ENCODE results near the gene HOOK1.

Gene HOOK1

GRCh38 chr1:59814901-59815825 is at the start of gene HOOK1:
HOOK1 (plus strand) TSS chr1:59814949; CDS start chr1:59815118, 169 bp downstream.
- no peak for DNase-seq

- no peak for DNase-seq
These were observed 49.6 kb upstream of the HOOK1 start for GRCh38 chr1:59765011-59765730.

GRCh38 chr1:59766227-59766855 is 48.4 kb upstream of the HOOK1 start:
- no peak for DNase-seq

DNA sequence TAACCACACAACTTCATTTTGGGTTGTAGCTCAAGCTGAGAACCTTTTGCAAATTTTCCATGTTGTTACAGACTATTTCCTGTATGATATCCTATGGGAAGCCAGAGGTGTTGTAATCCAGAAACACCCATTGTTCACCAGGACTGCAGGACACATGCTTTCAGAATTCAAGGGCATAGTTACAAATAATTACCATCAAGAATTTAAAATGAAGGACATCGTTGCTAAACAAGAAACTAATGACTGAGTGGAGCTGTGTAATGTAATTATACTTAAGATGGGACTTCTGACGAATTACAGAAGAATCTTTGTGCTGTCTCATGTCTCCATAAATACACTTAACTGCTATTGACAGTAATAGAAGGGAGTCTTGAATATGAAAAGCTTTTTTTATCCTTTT is 47.6 kb upstream of the HOOK1 start:
- DNase-seq = no peak

GRCh38 chr1:59768792-59769735 is 45.7 kb upstream of the HOOK1 start:
- no peak for DNase-seq

- DNase-seq = no peak
These were observed 45.0 kb upstream of the HOOK1 start for GRCh38 chr1:59769736-59770095.

DNA sequence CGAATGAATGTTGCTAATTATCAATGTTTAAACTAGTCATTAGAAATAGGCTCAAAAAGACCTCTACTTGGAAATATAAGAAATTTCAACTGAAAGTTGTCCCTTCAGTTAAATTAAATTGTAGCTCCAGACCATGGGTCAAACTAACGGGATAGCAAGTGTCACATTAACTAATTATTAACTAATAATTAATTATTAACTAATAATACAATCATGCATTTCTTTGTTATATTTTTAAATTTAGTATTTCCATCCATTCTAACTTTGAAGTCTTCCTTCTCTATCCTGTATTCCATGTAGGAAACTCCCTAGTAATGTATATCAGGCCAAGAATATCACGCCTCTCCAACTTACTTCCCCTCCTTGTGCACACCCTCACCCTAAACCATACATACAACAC is 43.4 kb upstream of the HOOK1 start:
- no peak for DNase-seq

- no peak for DNase-seq
These were observed 39.3 kb upstream of the HOOK1 start for GRCh38 chr1:59775480-59775879.

DNA sequence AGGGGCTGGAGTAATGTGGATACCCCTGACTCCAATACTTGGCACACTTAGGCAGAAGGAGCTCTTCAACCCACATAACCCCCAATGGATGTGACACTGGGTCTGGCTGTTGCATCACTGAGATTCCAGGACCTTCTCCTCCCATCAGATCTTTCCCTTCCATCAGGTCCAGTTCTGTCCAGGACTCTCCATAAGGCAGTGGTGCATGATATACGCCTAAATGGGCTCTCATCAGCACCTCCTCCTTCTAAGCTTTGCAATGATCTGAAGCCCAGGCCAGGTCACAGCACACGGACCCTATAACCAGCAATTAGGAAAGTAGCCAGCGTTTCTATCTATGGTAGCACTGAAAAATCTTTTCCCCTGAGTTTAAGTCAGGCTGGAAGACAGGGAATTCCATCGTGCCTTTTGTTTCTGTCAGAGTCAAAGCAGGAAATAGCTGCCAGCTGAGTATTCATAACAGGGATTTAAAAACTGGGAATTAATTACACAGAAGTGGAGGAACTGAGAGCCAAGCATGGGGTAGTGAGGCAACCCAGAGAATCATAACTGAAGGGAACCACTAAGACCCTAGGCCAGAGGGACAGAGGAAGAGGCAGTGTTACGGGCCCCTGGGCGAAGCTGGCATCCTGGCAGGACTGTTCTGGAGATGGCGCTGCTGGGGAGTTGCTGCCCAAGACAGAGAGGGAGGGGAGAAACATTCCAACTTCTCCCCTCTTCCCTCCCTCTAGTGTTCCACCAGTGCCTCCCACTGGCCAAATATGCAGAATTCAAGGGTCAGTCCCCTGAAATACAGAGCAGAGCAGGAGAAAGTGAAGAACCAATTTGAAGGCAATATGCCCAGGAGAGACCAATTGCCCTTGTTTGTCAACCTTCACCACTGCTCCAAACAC is 37.5 kb upstream of the HOOK1 start:
- DNase-seq = no peak

DNA sequence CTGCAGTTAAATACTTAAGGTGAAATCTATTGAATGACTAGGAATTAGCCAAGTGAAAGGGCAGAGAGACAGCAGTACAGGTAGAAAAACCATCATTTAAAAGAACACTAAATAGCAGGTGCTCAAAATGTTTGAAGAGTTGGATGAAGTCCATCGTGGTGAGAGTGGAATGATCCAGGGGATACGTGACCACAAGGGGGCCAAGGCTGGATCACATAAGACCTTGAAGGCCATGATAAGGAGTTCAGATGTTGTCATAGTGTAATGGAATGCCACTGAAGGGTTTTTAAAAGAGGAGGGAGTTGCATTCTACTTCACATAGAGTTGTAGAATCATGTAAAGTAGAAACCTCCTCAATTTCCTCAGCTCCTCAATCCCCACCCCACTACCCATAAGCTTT is 34.8 kb upstream of the HOOK1 start:
- no peak for DNase-seq

GRCh38 chr1:59788825-59789224 is 25.9 kb upstream of the HOOK1 start:
- DNase-seq = no peak

DNA sequence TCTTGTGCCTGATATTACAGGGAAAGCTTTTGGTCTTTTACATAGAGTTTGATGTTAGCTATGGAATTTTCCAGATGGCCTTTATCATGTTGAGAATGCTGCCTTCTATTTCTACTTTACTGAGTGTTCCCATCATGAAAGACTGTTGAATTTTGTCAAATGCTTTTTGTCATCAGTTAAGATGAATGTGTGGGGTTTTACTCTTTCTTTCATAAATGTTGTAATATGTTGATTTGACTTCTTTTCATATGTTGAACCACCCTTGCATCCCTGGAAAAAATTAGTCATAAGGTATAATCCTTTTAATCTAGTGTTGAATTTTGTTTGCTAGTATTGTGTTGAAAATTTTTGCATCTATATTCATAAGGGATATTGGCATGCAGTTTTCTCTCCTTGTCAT is 16.1 kb upstream of the HOOK1 start:
- no peak for DNase-seq

GRCh38 chr1:59803458-59804038 is 11.2 kb upstream of the HOOK1 start:
- DNase-seq = no peak

- no peak for DNase-seq
These were observed 10.4 kb upstream of the HOOK1 start for GRCh38 chr1:59804301-59804700.

DNA sequence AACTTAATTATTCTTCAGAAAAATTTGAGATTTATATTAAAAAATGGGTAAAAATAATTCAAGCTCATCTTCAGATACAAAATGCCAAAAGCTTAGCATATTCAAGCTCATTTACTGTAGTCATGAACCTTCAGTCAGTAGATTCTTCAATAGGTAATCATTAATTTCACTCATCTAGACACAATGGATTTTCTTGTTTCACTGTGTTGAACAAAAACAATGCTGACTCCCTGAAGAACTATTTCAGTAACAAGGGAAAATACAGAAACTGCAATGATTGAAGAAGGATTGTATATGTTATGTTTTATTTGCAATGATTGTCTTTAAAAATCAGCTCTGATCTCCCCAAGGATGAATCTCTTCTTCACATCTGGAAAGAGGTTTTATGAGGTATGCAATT is 9.2 kb upstream of the HOOK1 start:
- DNase-seq = no peak

GRCh38 chr1:59814180-59814900 is 409 bp upstream of the HOOK1 start:
- no peak for DNase-seq

- DNase-seq = no peak
These were observed 1.1 kb downstream of the HOOK1 start for GRCh38 chr1:59815892-59816291.

- DNase-seq = no peak
These were observed 1.6 kb downstream of the HOOK1 start for GRCh38 chr1:59816318-59816878.

DNA sequence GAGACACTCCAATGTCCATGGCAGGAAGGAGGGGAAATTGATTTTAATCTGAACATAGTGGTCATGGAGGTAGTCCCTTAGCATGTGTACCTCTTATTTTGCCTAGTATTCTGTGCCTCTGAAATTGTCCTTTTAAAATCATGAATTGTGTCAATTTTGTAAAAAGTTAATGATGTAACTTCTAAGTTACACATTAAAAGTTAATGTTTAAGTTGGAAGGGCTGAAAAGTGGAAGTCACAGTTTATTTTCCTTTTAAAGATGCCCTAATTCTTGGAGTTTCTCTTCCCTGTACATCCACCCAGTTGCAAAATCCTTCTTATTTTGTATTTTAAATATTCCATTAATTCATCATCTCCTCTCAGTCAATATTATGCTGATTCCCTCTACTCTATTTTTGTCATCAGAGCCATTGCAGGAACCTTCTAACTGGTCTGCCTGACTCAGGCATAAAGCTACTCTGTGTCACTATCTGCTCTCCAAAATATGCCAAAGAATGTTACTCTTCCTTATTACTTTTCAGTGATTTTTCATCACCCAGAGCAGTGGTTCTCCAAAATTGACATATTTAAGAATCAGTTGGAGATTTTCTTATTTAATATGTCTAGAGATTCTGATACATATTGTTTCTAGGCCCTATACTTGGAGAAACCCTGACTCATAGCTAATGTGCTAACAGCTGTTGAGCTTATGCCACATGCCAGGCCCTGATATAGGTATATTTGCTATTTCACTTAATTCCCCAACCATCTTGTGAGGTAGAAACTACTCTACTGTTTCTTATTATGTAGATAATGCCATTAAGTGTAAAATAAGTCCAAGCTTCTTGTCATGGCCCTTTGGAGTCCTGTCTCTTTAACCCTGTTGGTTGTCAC is 5.1 kb downstream of the HOOK1 start:
- no peak for DNase-seq

All from Kasumi-1 (cell line).